GM21526 (cell line): ENCODE measurements around the gene MSX1.

Experiments used
- ATAC-seq: cut with Tn5 transposase; IDR thresholded peaks from one replicate; pipeline ENCODE4 v1.9.1; 2021; ENCODE audit warnings: moderate library complexity; ENCODE audit not compliant: unreplicated experiment, low FRiP score

The MSX1 gene

DNA sequence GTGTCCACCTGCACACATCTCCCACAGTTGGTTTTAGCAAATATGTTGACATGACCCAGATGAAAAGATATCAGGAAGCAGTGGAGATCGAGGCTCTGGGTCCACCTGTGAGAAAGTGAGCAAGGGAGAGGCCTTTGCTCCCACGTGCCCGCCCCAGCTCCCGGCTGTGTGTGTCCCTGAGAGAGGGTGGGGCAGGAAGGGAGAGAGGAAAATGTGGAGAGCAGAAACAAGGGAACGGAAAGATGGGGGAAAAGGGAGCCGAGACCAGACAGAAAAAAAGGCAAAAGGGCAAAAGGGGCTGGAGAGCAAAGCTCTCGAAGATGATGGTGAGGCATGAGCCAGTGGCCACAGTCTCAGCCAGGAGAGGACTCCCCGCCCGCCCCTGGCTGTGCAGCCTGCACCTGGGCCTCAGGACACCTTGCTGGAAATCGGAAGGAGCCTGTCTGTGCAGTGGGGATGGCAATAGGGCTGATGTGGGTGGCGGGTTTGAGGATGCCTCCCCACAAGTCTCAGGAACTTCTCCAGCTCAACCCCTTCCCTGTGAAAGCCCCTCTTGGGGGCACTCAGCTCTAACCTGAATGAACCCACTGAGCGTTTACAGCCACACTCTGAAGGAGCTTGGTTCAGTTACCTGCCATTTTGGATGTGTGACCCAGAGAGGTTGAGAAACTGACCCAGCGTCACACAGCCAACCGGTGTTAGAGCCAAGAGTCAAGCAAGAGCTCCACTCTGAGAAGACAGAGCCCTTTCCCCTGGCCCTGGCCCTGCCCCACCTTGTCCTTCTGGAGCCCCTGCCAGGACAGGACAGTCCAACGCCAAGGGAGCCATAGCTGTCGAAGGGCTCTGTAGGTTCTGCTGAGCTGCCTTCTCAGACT lies 20.3 kb upstream of the MSX1 start:
- ATAC-seq: no peak

DNA sequence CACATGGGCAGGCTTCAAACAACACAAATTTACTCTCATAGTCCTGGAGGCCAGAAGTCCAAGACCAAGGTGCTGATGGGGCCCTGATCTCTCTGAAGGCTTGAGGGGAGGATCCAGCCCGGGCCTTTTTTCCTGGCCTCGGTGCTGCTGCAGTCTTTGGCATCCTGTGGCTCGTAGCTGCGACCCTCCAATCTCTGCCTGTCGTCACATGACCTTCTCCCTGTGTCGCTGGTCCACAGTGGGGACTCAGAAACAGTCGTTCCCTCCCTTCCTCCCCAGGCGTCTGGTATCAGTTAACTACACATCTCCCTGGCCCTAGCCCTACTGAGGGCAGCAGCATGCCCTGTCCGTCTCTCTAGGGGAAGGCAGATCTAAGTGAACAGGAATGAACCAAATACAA lies 19.1 kb upstream of the MSX1 start:
- no peak for ATAC-seq

DNA sequence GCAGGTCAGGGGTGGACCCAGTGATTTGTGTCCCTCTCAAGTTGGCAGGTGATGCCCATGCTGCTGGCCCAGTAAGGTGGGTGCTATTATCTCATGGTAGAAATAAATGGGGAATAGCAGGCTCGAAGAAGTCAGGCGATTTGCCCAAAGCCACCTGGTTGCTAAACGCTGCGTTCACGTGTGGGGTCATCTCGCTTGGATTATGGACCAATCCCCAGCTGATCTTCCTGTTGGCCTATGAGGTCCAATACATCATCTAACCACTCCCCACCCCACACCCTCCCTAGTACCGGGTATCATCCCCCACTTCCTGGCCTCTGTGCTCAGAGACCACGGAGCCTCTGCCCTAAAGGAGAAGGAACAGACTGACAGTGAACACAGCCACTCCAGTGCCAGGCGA lies 18.3 kb upstream of the MSX1 start:
- ATAC-seq: no peak

DNA sequence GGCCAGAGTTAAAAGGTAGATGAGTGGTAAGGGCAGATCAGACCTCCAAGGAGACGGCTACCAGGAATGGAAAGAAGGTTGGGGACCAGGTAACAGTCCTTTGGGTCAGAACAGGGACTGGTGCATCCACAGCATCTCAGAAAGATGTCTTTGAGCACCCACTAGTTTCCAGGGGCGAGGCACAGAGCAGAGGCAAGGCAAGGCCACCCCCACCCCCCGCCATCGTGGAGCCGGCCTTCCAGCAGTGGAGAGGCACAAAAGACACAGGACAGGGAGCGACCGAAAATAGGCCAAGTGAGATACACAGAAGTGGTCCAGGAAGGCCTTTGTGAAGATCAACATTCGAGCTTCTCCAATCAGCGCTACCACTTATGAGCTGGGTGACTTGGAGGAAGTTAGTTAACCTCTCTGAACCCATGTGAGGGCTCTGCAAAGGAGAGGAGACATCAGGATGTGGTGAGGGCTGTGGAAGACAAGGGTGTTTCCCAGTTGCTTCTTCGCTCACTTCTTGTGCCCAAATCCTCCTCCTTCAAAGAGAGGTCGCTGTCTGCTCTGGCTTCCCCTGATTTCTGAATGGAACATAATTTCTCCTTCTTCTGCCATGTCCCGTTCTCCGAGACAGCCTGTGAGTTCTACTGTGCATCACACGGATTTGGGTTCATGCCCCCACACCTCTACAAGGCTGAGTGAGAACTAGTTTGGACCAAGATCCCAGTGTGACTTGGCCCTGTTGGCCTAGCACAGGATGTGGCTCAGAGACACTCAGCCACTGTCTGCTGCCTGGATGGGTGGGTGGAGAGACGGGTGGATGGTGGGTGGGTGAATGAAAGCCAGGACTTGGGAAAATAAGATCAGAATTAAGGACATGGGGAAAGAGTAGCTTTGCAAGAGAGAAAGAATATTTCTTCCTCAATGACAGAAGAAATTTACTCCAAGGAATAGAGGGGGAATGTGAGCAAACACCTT lies 16.7 kb upstream of the MSX1 start:
- ATAC-seq: no peak

DNA sequence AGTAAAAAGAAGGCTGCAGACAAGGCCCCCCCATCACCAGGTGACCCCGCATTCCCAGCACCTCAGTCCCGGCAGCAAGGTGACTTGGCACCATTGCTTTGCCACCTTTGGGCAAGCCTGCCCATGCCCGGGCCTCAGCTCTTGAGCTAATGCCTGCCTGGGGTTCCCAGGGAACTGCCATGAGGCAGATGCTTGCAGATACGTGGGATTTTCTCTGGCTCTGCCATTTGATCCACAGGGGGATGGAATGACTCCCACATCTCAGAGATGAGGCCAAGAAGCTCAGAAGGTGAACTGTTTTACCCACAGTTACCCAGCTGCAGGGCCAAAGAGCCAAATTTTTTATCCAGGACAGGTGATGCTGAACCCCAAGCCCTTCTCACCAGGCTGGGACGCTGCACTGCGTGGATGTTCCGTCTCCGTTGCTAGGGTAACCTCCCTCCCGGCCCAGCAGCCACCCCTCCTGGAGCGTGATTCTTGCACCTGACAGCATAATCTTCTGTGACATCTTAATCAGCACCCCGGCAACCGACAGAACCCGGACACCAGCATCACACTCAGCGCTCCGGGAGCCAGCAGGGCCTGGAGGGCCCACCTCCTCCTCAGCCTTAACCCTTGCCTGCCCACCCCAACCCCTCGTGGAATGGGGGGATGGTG lies 15.7 kb upstream of the MSX1 start:
- no peak for ATAC-seq

DNA sequence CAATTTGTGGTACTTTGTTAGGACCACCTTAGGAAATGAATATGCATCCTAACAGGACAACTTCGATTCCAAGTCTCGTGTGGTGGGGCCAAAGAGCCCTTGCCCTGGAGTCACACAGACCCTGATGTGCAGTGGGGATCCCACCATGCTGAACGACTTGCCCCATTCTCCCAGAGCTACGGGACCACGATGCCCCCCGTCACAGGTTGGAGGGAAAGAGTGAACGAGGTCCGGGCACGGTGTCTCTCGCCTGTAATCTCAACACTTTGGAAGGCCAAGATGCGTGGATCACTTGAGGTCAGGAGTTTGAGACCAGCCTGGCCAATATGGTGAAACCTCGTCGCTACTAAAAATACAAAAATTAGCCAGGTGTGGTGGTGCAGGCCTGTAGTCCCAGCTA lies 14.4 kb upstream of the MSX1 start:
- ATAC-seq: no peak

DNA sequence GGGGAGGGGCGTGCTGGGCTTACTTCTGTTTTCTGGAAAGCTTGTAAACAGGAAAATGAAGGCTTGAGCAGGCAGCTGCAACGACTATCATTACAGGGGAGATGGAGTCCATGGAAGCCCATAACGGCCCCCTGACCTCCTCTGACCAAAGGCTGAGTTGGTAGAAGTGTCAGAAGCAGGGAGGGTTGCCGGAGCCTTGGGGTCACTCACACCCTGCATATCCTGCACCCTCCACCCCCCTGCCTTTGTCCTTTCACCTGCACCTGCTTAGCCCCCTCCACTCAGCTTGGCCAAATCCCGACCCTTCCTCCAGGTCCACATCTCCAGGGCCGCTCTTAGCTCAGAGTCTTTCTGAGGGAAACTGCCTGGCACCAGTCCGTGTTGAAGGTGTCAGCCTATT lies 12.5 kb upstream of the MSX1 start:
- no peak for ATAC-seq

DNA sequence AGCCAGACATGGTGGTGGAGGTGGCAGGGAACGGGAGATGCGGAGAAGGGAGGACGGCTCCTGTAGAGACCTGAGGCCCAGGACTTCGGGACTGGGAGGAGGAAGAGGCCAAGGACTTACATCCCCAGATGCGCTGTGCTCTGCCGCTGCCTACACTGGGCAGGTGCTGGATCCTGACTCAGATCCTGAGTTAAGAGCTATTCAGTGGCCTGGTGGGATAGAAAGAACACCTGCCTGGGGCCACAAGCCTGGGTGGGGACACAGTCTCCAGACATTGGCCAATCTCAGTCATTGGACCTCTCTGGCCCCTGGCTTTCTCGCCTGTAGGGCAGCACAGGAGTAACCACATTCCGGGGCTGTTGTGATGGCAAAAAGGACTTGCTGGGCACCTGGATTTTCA lies 10.9 kb upstream of the MSX1 start:
- no peak for ATAC-seq

DNA sequence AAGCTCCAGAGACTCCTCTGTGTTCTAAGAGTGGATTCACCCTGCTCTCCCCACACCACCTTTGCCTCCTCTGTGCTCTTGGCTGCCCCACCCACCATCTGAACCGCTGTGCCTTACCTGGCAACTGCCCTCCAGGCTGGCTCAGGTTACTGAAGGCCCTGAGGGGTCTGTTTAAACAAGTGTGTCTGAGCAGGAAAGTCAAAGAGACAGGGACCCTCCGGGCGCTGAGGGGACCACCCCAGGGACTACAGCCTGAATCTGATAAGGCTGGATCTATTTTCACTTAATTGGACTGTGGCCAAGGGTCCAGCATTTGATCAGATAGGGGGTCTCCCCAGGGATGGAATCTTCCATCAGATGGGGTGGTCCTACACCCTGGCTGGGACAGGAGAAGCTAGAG lies 10.4 kb upstream of the MSX1 start:
- ATAC-seq: no peak

DNA sequence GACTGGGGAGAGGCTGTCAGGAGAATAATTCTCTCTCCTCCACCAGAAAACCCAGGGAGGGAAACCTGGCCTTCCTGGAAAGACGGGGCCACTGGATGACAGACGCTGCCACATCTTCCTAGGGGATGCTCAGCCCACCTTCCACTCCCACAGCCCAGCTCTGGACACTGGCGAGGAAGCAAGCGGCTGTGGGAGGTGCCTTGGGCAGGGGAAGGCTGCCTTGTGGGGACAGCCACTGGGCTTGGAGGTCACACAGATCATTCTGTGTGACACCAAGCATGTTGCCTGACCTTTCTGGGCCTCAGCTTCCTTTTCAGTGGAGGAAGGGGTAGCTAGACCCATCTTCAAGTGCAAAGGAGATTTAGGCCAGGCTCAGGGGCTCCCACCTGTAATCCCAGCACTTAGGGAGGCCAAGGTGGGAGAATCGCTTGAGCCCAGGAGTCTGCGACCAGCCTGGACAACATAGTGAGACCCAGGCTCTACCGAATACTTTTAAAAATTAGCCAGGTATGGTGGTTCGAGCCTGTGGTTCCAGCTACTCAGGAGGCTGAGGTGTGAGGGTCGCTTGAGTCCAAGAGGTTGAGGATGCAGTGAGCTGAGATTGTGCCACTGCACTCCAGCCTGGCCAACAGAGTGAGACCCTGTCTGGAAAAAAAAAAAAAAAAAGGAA lies 9.8 kb upstream of the MSX1 start:
- no peak for ATAC-seq

DNA sequence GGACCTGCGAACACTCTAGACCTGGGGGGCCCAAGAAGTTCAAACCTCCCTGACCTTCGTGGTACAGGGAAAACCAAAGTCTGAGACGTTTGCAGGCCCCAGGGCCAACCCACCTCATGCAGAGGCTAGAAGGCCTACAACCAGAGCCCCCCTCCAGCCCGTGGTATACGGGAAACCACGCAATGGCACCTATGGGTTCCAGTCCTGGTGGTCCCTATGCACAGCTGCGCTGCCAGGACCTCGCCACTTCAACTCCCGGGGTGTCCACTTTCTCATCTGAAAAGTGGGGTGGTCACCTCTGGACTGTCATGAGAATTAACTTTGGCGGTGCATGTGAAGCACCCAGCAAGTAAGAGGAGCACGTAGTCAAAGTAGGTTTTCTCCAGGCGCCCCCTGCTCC lies 8.4 kb upstream of the MSX1 start:
- ATAC-seq: no peak

DNA sequence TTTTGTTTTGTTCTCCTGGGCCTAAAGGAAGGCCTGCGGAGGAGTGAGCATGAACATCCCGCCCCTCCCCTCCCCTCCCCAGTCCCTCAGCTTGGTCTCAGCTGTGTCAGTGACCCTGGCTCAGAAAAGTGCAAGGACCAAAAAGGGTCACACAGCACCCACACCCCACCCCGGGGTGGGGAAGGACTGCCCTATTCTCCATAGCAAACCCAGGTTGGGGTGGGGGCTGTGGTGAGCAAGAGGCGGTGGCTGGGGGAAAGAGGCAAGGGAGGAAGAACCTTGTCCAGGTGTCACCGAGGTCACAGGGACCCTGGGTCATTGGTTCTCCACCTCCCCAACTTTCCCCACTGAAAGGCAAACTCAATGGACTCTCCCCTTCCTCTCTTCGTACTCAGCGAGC lies 7.6 kb upstream of the MSX1 start:
- ATAC-seq: no peak

DNA sequence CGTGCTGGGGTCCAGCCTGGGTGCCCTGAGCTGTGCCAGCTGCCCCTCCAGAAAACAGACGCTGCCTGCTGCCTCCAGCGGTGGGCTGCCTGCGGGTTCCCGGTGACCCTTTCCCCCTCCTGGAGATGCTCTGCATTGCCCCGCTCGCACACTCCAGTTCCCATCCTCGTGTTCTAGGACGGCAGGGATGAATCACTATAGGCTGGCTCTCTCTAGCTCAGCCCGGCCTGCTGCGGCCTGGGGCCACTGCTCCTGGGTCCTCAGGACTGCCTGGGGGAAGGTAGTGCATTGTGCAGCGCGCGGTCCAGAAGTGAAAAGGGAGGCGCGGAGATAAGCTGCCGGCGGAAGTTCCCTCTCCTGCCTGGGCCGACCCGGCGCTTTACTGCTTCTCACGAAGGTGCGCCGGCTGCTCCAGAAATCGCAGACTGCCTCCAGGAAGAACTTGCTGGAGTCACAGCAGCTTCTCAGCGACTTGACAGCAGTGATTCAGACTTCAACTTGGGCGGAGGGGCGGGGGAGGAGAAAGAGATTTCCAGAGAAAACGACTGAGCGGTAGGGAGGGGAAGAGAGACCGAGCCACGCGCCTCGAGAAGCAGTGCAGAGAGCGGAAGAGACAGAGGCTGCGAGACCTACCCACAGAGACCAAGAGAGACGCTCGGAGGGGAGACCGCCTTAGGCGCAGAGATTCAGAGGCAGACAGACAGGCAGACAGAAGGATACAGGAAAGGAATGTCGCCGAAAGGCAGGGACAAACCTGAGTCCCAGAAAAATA lies 6.7 kb upstream of the MSX1 start:
- ATAC-seq: peak; percentile 53

DNA sequence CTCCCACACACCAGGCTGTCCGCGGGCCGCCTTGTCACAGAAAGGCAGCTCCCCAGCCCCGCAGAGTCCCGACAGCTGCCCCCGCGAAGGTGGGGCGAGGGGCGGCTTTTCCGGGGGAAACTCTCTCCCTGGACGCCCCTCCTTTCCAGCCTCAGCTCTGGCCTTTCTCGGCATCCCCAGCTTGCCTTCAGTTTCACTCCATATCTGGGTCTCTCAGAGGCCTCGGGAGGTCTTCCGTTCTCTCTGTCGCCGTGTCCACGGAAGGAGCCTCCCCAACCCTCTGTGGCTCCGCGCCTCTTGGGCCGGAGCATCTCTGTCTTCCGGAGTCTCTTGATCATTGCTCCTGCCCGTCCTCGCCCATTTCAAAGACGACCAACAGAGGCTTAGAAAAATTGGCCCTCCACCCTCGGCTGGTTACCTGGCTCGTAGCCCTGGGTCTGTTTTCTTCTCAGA lies 6.1 kb upstream of the MSX1 start:
- peak; percentile 38 for ATAC-seq

DNA sequence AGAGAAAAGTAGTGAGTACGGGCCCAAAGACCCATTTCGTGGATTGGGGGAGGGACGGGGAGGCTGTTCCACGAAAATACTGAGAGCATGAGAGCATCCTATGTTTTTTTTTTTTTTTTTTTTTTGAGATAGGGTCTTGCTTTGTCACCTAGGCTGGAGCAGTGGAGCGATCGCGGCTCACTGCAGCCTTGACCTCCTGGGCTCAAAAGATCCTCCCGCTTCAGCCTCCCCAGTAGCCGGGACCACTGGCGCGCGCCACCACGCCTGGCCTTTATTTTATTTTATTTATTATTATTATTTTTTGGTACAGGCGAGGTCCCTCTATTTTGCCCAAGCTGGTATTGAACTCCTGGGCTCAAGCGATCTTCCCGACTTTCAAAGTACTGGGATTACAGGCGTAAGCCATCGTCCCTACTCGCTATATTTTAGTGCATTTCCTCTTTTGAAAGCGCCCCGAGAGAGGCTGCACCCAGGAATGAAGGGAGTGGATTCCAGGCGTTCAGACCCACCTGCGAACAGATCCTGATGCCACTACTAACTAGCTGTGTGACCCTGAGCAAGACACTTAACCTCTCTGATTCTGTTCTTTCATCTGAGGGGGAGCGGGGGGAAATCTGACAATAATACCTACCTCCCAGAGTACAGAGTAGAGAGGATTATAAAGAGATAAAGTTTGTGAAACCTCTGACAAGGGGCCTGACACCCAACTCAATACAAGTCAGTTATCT lies 5.4 kb upstream of the MSX1 start:
- no peak for ATAC-seq

DNA sequence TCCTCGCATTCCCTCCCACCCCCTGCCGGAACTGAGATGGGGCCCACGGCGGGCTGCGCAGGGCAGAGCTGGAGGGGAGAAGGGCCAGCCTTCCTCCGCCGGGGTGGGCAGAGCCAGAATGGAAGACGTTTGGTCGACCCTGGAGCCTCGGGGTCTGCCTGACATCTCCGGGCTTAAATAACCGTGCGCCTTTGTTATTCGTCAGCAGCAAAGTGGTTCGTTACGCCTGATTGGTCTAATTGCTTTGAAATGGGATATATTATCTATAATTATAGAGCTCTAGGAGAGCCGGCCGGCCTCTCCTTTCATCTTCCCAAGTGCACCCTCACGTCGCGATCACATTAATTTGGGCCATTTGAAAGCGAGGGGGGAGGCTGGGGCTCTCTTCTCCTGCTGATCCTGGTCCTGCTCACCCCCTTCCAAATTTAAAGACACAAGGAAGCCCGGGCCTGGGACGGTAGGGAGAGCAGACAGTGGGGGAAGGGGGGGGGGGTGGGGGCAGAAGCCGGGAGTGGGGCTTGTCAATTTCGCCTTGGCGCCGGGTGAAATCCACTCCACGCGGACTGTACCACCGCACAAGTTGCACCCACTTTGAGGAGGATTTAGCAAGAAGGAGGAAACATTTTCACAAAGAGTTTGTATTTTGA lies 4.7 kb upstream of the MSX1 start:
- no peak for ATAC-seq

DNA sequence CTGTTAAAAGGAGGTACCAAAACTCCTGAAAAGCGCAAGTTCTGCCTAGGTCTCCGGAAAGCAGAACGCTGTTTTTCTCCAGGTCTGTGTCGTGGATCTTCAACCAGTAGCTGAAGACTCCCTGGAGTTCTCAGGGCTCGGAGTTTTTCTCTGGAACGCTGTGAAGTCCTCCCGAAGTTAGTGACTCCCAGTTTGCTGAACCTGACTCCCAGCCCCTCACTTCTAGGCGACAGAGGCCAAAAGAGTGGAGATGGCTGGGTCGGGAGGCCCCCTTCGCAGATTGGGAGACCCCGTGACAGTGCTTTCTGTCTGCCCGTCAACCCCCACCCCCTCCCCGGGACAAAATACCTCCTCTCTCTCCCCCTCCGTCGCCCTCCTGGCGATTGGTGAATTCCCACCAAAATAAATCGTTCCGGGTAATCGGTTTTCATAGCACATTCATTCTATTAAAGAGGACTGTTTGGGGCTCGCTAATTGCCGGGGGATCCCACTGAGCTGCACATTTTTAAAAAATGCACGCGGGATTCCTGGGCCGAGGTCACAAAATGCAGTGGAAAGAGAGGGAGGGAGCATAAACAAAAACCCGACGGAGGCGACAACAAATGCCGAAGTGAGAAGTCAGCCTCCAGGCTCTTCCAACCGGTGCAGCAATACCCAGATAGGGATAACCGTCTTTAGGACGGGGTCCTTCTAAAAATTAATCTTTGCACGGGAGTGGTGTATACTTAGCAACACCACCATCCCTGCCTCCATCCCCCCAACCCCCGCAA lies 4.0 kb upstream of the MSX1 start:
- ATAC-seq: no peak
